Mesothelial cell of epicardium (in vitro differentiated cells): ENCODE results near the gene EPHX1. TPM values are rescaled to one million over a fixed set of nuclear protein-coding genes. Genes with fewer than 3 reads are reported as not detected.

Experiments
- DNase-seq, 2 experiments: peaks; one replicate each; pipeline ENCODE4 v3.0.0; 2021; ENCODE audit warnings: low spot score in 2 of 2; ENCODE audit not compliant: unreplicated experiment in 2 of 2
- H3K27ac Mint-ChIP-seq: 2 replicates; pipeline ENCODE4 v1.8.0; 2021; ENCODE audit warnings: mixed read lengths
- H3K27me3 Mint-ChIP-seq: 2 replicates; pipeline ENCODE4 v1.8.0; 2021; ENCODE audit warnings: low read depth, mixed read lengths
- H3K36me3 Mint-ChIP-seq: 2 replicates; pipeline ENCODE4 v1.8.0; 2021; ENCODE audit warnings: mixed read lengths
- H3K4me1 Mint-ChIP-seq: 2 replicates; pipeline ENCODE4 v1.8.0; 2021; ENCODE audit warnings: mixed read lengths
- H3K4me3 Mint-ChIP-seq: 2 replicates; pipeline ENCODE4 v1.8.0; 2021; ENCODE audit warnings: mild to moderate bottlenecking, moderate library complexity, mixed read lengths
- H3K9me3 Mint-ChIP-seq: 2 replicates; pipeline ENCODE4 v1.8.0; 2021; ENCODE audit warnings: mixed read lengths
- CTCF ChIP-seq: fragments of 200-600 bp; sonication (generic); IDR thresholded peaks from one replicate; pipeline ENCODE4 v1.5.0; 2021; ENCODE audit warnings: antibody characterized with exemption; ENCODE audit not compliant: unreplicated experiment
- total RNA-seq: library from RNA; stranded (reverse); gene quantifications from 3 replicates; pipeline ENCODE4 v1.2.1, GENCODE V29; 2021

EPHX1 gene
- total RNA-seq, 1 donor from 2014 or later: 35.9 TPM

- Mint-ChIP-seq H3K27ac (no peak overlapping the region), H3K4me1 (peaks cover 18% of the 10 kb centered on the region), H3K27me3 (no peaks in the 10 kb centered on the region), H3K36me3 (peaks cover 11% of the 10 kb centered on the region), H3K9me3 (no peaks in the 10 kb centered on the region), H3K4me3 (no peak overlapping the region)
- no peak for TF ChIP-seq CTCF
- DNase-seq: no peak
Measured at GRCh38 chr1:225820522-225821120, 10.7 kb downstream of the EPHX1 start.

- Mint-ChIP-seq H3K4me1 (peaks cover 9% of the 10 kb centered on the region), H3K9me3 (no peaks in the 10 kb centered on the region), H3K27ac (no peak overlapping the region), H3K36me3 (peaks cover 11% of the 10 kb centered on the region), H3K4me3 (no peak overlapping the region), H3K27me3 (no peaks in the 10 kb centered on the region)
- TF ChIP-seq CTCF: no peak
- DNase-seq: no peak
Measured at GRCh38 chr1:225822655-225823403, 12.9 kb downstream of the EPHX1 start.

- no peak for DNase-seq
- H3K27ac Mint-ChIP-seq: no peak overlapping the region
- no peak overlapping the region for H3K4me3 Mint-ChIP-seq
- H3K27me3 Mint-ChIP-seq: no peaks in the 10 kb centered on the region
- no peaks in the 10 kb centered on the region for H3K9me3 Mint-ChIP-seq
- H3K4me1 Mint-ChIP-seq: peaks cover 5% of the 10 kb centered on the region
- peaks cover 11% of the 10 kb centered on the region for H3K36me3 Mint-ChIP-seq
- TF ChIP-seq CTCF: no peak
Measured at GRCh38 chr1:225823811-225824261, 13.9 kb downstream of the EPHX1 start.

- H3K36me3 Mint-ChIP-seq: peaks cover 15% of the 10 kb centered on the region
- H3K4me3 Mint-ChIP-seq: no peak overlapping the region
- H3K9me3 Mint-ChIP-seq: no peaks in the 10 kb centered on the region
- no peaks in the 10 kb centered on the region for H3K27me3 Mint-ChIP-seq
- no peak for DNase-seq
- no peak overlapping the region for H3K27ac Mint-ChIP-seq
- H3K4me1 Mint-ChIP-seq: peaks cover 5% of the 10 kb centered on the region
- no peak for TF ChIP-seq CTCF
Measured at GRCh38 chr1:225824533-225824941, 14.6 kb downstream of the EPHX1 start.

- Mint-ChIP-seq H3K9me3 (no peaks in the 10 kb centered on the region), H3K27me3 (no peaks in the 10 kb centered on the region), H3K4me1 (peaks cover 5% of the 10 kb centered on the region), H3K27ac (no peak overlapping the region), H3K36me3 (peaks cover 16% of the 10 kb centered on the region), H3K4me3 (no peak overlapping the region)
- DNase-seq: no peak
- no peak for TF ChIP-seq CTCF
Measured at GRCh38 chr1:225825078-225825477, 15.2 kb downstream of the EPHX1 start.
